Loucy (cell line): ENCODE data around the gene CRACR2A.

ENCODE experiments used
- H2AFZ ChIP-seq: fragments of 200-600 bp; sonication (generic); 2 replicates; pipeline ENCODE4 v1.6.0; 2016; ENCODE audit warnings: antibody characterized with exemption, mild to moderate bottlenecking, low read length, moderate library complexity
- H3F3A ChIP-seq: fragments of 200-600 bp; 2 replicates; pipeline ENCODE4 v1.6.0; 2016; ENCODE audit warnings: antibody characterized with exemption, low read depth, mild to moderate bottlenecking
- H3K27me3 ChIP-seq: fragments of 200-600 bp; sonication (generic); 2 replicates; pipeline ENCODE4 v1.6.1; 2014; ENCODE audit warnings: low read length, mild to moderate bottlenecking; ENCODE audit not compliant: insufficient read depth, poor library complexity, severe bottlenecking
- H3K36me3 ChIP-seq: fragments of 200-600 bp; sonication (generic); 2 replicates; pipeline ENCODE4 v1.6.1; 2016; ENCODE audit warnings: low read length; ENCODE audit not compliant: insufficient read depth
- H3K4me1 ChIP-seq: fragments of 200-600 bp; sonication (generic); 2 replicates; pipeline ENCODE4 v1.5.1; 2014; ENCODE audit warnings: low read length, mild to moderate bottlenecking; ENCODE audit not compliant: insufficient read depth, poor library complexity, severe bottlenecking
- H3K4me2 ChIP-seq: fragments of 200-600 bp; sonication (generic); 2 replicates; pipeline ENCODE4 v1.6.0; 2014; ENCODE audit warnings: antibody characterized with exemption, low read length, low read depth, mild to moderate bottlenecking; ENCODE audit not compliant: poor library complexity, severe bottlenecking
- H3K4me3 ChIP-seq: fragments of 200-600 bp; sonication (generic); 2 replicates; pipeline ENCODE4 v1.5.1; 2014; ENCODE audit warnings: low read length, mild to moderate bottlenecking, mixed read lengths; ENCODE audit not compliant: poor library complexity, severe bottlenecking
- H3K79me2 ChIP-seq: fragments of 200-600 bp; sonication (generic); 2 replicates; pipeline ENCODE4 v1.6.1; 2014; ENCODE audit warnings: low read length; ENCODE audit not compliant: insufficient read depth
- H3K9ac ChIP-seq: fragments of 200-600 bp; sonication (generic); 2 replicates; pipeline ENCODE4 v1.6.0; 2014; ENCODE audit warnings: mild to moderate bottlenecking, low read depth, low read length, moderate library complexity; ENCODE audit not compliant: poor library complexity, severe bottlenecking
- H3K9me2 ChIP-seq: fragments of 200-600 bp; sonication (generic); replicated peaks from 2 replicates; pipeline ENCODE4 v1.6.1; 2016; ENCODE audit warnings: low read depth, low read length, mixed read lengths
- H3K9me3 ChIP-seq: fragments of 200-600 bp; sonication (generic); 2 replicates; pipeline ENCODE4 v1.6.1; 2014; ENCODE audit warnings: mild to moderate bottlenecking, antibody characterized with exemption, low read length, low read depth; ENCODE audit not compliant: insufficient read depth
- H4K20me1 ChIP-seq: fragments of 200-600 bp; sonication (generic); 2 replicates; pipeline ENCODE4 v1.6.0; 2014; ENCODE audit warnings: antibody characterized with exemption, low read length, mild to moderate bottlenecking; ENCODE audit not compliant: insufficient read depth, poor library complexity, severe bottlenecking
- EZH2phosphoT487 ChIP-seq: fragments of 200-600 bp; IDR thresholded peaks from 2 replicates; pipeline ENCODE4 v1.6.1; 2018; ENCODE audit warnings: antibody characterized with exemption, mild to moderate bottlenecking, moderate library complexity, borderline replicate concordance
- TF ChIP-seq, protein P1 (sequence below): fragments of 200-600 bp; sonication (generic); conservative IDR thresholded peaks from 2 replicates; pipeline ENCODE4 v1.5.1; 2014; ENCODE audit warnings: mild to moderate bottlenecking, antibody characterized with exemption, low read length

Gene CRACR2A

DNA sequence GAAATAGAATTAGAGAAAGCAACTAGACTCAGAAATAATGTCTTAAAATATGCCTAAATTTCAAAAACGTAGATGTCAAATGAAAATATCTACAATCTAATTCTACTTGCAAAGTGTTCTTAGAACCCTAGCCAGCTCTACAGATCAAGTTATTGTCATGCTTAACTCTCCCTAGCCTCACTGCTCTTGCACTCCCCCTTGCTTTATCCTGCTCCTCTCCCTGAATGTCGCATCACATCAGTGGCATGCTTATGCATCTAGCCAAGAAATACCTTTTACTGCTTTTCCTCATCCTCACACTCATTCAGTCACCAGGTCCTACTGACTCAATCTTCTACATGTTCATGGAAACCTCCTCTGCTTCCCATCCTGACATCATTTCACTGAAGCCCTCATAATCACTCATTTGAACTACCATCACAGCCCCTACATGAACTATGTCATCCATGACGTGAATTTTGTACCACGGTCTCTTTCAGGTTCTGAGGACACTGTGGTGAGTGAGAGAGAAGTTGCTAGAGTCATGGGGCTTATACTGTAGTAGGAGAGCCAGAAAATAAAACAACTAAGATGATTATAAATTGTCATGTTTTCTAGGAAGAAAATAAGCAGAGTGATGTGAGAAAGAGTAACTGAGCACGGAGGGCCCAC is 22.6 kb upstream of the CRACR2A start:
- TF ChIP-seq, protein P1, sequence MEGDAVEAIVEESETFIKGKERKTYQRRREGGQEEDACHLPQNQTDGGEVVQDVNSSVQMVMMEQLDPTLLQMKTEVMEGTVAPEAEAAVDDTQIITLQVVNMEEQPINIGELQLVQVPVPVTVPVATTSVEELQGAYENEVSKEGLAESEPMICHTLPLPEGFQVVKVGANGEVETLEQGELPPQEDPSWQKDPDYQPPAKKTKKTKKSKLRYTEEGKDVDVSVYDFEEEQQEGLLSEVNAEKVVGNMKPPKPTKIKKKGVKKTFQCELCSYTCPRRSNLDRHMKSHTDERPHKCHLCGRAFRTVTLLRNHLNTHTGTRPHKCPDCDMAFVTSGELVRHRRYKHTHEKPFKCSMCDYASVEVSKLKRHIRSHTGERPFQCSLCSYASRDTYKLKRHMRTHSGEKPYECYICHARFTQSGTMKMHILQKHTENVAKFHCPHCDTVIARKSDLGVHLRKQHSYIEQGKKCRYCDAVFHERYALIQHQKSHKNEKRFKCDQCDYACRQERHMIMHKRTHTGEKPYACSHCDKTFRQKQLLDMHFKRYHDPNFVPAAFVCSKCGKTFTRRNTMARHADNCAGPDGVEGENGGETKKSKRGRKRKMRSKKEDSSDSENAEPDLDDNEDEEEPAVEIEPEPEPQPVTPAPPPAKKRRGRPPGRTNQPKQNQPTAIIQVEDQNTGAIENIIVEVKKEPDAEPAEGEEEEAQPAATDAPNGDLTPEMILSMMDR, result no peak
- no peak for TF ChIP-seq EZH2phosphoT487
- Histone ChIP-seq H3K9me2 (no peaks in the 10 kb centered on the region), H3K9ac (no peak overlapping the region), H2AFZ (no peak overlapping the region), H3K4me1 (no peaks in the 10 kb centered on the region), H3K27me3 (no peaks in the 10 kb centered on the region), H4K20me1 (no peaks in the 10 kb centered on the region), H3K79me2 (no peaks in the 10 kb centered on the region), H3K4me2 (no peak overlapping the region), H3K4me3 (no peak overlapping the region), H3K9me3 (no peaks in the 10 kb centered on the region), H3K36me3 (no peaks in the 10 kb centered on the region), H3F3A (no peaks in the 10 kb centered on the region)

GRCh38 chr12:3772380-3772779 is 19.5 kb upstream of the CRACR2A start:
- Histone ChIP-seq H3K27me3 (no peaks in the 10 kb centered on the region), H3F3A (no peaks in the 10 kb centered on the region), H3K4me1 (no peaks in the 10 kb centered on the region), H3K4me3 (no peak overlapping the region), H3K9me3 (no peaks in the 10 kb centered on the region), H2AFZ (no peak overlapping the region), H3K79me2 (no peaks in the 10 kb centered on the region), H3K9ac (no peak overlapping the region), H3K36me3 (no peaks in the 10 kb centered on the region), H4K20me1 (no peaks in the 10 kb centered on the region), H3K9me2 (no peaks in the 10 kb centered on the region), H3K4me2 (no peak overlapping the region)
- TF ChIP-seq EZH2phosphoT487, result no peak
- TF ChIP-seq, protein P1, result no peak

- Histone ChIP-seq H3K4me1 (no peaks in the 10 kb centered on the region), H2AFZ (no peak overlapping the region), H3K9me2 (no peaks in the 10 kb centered on the region), H3K36me3 (no peaks in the 10 kb centered on the region), H3F3A (no peaks in the 10 kb centered on the region), H4K20me1 (no peaks in the 10 kb centered on the region), H3K4me2 (no peak overlapping the region), H3K9ac (no peak overlapping the region), H3K79me2 (no peaks in the 10 kb centered on the region), H3K9me3 (no peaks in the 10 kb centered on the region), H3K4me3 (no peak overlapping the region), H3K27me3 (no peaks in the 10 kb centered on the region)
- TF ChIP-seq, protein P1, result no peak
- TF ChIP-seq EZH2phosphoT487, result no peak
These were observed 18.9 kb upstream of the CRACR2A start for GRCh38 chr12:3771853-3772252.
